GM18517 (cell line): Measurements from ENCODE around the gene DHX38.

Experiments used
- ATAC-seq: cut with Tn5 transposase; IDR thresholded peaks from one replicate; pipeline ENCODE4 v1.9.1; 2021; ENCODE audit warnings: mild to moderate bottlenecking, moderate library complexity; ENCODE audit not compliant: unreplicated experiment

DHX38 gene

DNA sequence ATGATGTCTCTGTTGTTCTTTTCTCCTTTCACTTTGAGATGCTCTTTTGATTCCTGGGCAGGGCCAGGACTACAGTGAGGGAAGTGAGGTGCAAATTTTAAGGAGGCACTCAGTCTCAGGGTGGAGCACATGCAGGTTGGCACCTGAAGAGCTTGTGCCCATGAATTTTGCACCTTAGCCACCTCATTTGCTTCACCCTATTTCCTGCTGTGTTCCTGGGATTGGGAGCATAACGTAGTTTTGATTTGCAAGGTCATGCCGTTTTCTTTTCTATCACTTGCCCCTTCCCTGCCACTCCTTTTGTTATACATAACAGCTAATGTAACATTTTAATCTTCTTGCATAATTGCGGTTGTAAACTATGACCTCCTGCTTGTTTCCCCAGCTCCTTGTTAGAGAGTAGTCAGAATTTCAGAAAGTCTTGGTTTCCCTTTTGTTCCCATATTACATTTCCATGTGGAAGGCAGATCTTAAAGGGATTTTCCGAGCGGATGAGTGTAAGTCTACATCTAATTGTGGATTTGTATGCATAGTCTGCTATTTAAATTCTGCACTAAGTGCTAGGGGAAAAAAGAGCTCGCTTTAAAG, 68.6 kb downstream of the DHX38 start:
- ATAC-seq = no peak
